GM21526 (cell line): ENCODE results near the gene DRAP1.
"Not testable (repeated sequence)": the region's sequence is repeated elsewhere in the genome, so short reads cannot be mapped to it uniquely, and the experiment has no call there.

ENCODE experiments used
- ATAC-seq: cut with Tn5 transposase; IDR thresholded peaks from one replicate; pipeline ENCODE4 v1.9.1; 2021; ENCODE audit warnings: moderate library complexity; ENCODE audit not compliant: unreplicated experiment, low FRiP score

Gene DRAP1

GRCh38 chr11:65885808-65886536 lies 33.3 kb upstream of the DRAP1 start:
- no peak for ATAC-seq

- no peak for ATAC-seq
Observed at GRCh38 chr11:65886826-65887722, 32.2 kb upstream of the DRAP1 start.

- ATAC-seq: peak; percentile 2
Observed at GRCh38 chr11:65887723-65888162, 31.5 kb upstream of the DRAP1 start.

- ATAC-seq: peak; percentile 38
Observed at GRCh38 chr11:65888163-65888814, 30.9 kb upstream of the DRAP1 start, which contains the start of gene FIBP. FIBP (minus strand) TSS chr11:65888471; CDS start chr11:65888418, 53 bp downstream.

GRCh38 chr11:65890324-65891218 lies 28.7 kb upstream of the DRAP1 start, which contains the start of gene CCDC85B:
CCDC85B (plus strand) TSS chr11:65890673; CDS start chr11:65890784, 111 bp downstream.
- peak; percentile 35 for ATAC-seq

- no peak for ATAC-seq
Observed at GRCh38 chr11:65891219-65892136, 27.7 kb upstream of the DRAP1 start.

GRCh38 chr11:65892137-65892540 lies 27.1 kb upstream of the DRAP1 start:
- not testable (repeated sequence) for ATAC-seq

GRCh38 chr11:65892661-65893317 lies 26.4 kb upstream of the DRAP1 start:
- ATAC-seq: no peak

- ATAC-seq: no peak
Observed at GRCh38 chr11:65894034-65894591, 25.1 kb upstream of the DRAP1 start.

- ATAC-seq: no peak
Observed at GRCh38 chr11:65895482-65895981, 23.7 kb upstream of the DRAP1 start.

GRCh38 chr11:65896034-65896999 lies 22.9 kb upstream of the DRAP1 start:
- ATAC-seq: no peak

GRCh38 chr11:65897020-65897471 lies 22.2 kb upstream of the DRAP1 start:
- no peak for ATAC-seq

- no peak for ATAC-seq
Observed at GRCh38 chr11:65898656-65899355, 20.4 kb upstream of the DRAP1 start.

GRCh38 chr11:65899356-65900124 lies 19.7 kb upstream of the DRAP1 start:
- ATAC-seq: no peak
